HG02642 (cell line): ENCODE results near the gene ATG5.
"Not testable (repeated sequence)": the region's sequence is repeated elsewhere in the genome, so short reads cannot be mapped to it uniquely, and the experiment has no call there.

Experiments
- ATAC-seq: cut with Tn5 transposase; IDR thresholded peaks from one replicate; pipeline ENCODE4 v1.9.1; 2021; ENCODE audit warnings: mild to moderate bottlenecking; ENCODE audit not compliant: unreplicated experiment, poor library complexity

Gene ATG5

GRCh38 chr6:106315765-106316374 is 9.7 kb downstream of the ATG5 start:
- ATAC-seq = no peak

DNA sequence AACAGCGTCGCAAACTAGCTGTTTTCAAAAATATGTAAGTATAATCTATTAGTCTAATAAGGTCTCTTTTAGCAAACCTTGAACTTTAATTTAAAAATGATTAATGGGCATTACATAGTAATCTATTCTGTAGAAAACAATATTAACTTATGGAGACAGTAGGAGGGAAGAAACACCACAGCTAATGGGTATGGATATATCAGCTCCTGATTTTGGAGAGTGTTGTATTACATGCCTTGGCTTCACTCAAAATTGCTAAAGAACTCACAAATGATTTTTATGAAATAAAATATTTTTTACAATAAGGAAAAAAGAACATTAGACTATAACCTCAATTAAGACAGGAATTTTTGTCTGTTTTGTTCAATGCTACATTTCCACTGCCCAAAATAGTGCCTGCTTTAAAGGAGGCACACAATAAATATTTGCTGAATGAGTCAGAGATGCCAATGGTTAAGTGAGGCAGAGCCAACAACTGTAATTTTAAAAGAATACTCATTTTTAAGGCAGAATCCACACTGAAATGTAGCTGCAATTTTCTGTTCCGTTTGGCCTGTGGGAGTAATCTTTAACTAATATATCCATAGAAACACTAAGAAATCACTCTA is 15.7 kb downstream of the ATG5 start:
- ATAC-seq = no peak

DNA sequence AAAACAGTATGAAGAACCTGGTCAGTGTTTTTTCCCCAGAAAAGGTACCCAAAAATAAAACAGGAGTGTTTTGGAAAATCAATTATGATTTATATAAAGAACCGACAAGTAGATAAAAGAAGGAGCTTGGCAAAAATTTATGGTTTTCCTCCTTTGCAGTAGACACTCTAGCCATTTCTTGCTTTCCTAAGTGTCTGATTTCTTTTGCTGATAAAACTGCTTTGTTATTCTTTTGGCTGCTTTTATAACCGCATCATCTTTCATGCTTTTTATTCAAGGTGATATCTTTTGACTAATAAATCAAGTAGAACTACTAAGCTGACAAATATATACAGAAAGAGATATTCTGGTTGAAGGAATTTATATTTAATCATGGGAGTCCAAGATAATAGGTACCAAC is 16.6 kb downstream of the ATG5 start:
- no peak for ATAC-seq

GRCh38 chr6:106305740-106306139 is 19.8 kb downstream of the ATG5 start:
- ATAC-seq = no peak

DNA sequence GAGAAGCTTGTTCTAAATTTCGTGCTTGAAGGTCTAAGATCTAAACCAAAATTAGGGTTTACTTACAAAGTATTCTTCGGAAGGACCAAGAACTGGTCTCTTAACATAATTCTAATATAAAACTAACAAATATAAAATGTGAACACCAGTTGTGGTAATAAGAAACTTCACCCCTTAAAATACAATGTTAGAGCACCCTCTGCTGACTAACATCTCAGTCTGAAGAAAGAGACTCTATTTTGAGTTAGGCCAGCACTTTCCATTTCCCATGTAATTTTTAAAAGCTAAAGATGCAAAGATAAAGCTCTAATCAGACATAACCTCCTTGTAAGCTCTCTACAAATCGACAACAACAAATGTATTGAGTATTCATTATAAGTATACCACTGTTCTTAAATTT is 24.6 kb downstream of the ATG5 start:
- ATAC-seq = no peak

GRCh38 chr6:106300020-106300780 is 25.4 kb downstream of the ATG5 start:
- ATAC-seq = no peak

DNA sequence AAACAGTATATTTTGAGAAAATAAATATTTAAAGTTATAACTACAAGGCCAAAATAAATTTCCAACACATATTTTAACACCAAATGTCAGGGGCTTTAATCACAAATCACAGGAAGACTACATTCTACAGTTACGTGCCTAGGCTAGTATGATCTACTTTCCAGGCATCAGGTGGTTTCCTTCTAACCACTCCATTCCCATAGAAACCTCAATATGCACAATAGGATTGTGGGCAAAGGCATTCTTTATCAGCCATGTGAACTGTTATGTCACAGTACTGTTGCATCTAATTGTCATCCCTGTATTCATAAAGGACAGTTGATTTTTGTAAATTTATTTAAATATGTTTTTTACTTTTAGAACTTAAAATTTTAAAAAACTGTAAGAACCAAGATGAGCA is 32.4 kb downstream of the ATG5 start:
- no peak for ATAC-seq

DNA sequence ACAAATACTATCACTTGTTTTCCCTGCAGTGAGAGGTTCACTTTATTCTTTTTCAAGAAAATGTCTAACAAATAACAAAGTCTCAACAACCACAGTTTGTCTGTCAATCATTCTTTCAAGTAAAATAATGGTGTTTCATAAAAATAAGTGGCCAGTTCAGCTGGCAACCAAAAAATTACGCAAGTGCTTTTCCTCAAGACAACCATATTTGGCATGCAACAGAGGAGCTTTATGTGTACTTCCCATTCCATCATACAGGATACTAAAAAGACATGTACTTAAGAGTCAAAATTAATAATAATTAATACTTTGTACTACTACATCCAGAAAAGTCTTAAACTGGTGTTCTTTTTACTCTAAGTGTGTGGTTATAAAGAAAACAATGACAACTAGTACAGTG is 34.6 kb downstream of the ATG5 start:
- no peak for ATAC-seq

- ATAC-seq = no peak
Measured at GRCh38 chr6:106290032-106290431, 35.5 kb downstream of the ATG5 start.

- no peak for ATAC-seq
Measured at GRCh38 chr6:106287215-106287614, 38.3 kb downstream of the ATG5 start.

DNA sequence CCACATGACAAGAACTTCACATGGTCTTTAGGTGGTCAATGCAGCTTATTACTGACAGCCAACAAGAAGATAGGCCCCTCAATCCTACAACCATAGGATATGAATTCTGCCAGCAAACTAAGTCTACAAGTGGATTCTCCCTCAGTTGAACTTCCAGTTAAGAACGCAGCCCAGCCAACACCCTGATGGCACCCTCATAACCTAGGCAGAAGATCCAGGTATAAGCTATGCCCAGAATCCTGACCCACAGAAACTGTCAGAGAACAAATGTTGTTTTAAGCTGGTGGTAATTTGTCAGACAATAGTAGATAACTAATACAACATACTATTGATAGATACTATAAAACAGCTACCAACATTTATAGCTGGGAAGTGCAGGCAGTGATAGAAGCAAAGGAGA is 38.8 kb downstream of the ATG5 start:
- ATAC-seq = no peak

- no peak for ATAC-seq
Measured at GRCh38 chr6:106283481-106283880, 42.1 kb downstream of the ATG5 start.

- no peak for ATAC-seq
Measured at GRCh38 chr6:106281661-106282060, 43.9 kb downstream of the ATG5 start.

DNA sequence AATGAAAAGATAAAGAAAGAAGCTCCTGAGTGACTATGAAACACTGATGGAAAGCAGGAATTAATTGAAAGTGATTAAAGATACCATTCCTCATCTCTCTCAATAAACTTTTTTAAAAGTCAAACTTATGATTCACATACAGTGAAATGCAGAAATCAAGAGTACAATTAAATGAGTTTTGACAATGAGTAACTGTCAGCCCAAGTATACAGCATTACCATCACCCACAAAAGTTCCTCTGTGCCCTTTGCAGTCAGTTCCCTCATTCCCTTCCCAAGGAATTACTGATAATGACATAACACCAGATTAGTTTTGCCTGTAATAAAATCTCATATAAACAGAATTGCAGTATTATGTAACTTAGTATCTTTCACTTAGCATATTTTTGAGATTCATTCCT is 44.5 kb downstream of the ATG5 start:
- ATAC-seq = no peak

DNA sequence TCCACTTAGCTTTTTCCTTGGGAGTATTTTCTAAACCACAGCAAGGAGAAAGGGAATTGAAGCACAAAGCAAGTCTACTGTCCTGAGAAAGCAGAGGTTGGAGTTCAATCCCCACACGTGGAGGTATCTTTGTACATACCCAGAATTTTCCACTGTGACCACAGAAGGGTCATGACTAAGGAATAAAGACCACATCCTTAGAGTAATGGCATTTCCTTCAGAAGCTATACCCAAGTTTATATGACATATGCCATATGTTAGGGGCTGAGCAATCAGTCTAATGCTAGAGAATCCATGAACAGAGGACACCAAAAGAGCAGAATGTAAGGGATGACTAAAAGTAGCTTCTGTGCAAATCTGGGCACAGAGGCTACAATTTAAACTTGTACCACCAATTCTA is 46.4 kb downstream of the ATG5 start:
- ATAC-seq = no peak

GRCh38 chr6:106275692-106276091 is 49.9 kb downstream of the ATG5 start:
- no peak for ATAC-seq

DNA sequence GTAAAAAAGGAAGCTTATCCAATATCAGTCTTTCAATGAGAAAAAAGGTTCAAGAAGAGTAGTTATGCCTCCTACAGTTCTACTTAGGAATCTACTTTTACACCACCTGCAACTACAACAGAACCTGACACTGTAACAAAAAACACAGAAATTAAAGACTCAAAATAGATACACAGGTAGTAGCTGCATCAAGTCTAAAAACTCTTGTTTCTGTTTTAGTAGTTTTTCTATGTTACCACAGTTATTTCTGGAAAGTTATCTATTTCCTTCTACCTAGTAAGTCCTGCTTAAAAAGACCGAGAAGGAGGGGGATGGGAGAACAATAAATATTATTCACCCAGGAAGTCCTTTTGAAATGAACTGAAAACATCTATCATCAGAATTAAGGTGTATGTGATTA is 52.5 kb downstream of the ATG5 start:
- ATAC-seq = peak; percentile 64

DNA sequence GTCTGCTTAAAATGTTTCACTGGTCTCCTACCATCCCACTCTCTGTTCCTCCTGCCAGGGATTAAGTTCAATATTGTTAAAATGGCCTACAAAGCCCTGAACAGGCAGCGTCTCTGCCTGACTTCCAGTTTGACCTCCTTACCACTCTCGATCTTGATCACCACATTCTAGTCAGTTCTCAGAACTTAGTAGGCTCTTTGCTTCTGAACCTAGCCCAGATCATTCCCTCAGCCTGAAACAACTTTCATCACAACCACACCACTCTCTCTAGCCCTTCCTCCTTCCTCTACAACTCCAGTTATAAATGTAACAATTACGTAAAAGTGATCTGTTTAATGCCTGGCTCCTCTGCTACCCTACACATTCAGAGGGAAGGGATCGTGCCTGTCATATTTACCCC is 53.3 kb downstream of the ATG5 start:
- no peak for ATAC-seq

DNA sequence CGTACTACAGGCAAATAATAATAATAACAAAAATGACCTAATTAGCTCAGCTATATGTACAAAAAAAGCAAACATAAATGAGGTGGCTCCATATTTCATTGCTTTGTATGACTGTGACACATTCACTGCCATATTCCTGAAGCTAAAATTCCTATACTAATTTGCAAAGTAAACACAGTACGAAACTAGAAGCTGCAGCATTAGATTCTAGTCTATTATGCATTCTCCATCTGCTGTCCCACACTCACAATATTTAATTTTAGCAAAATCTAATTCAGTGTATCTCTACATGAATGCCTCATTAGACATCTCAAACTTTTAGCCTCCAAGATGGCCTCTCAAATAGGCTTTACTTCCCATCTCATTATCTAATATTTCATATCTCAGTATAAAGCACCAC is 55.1 kb downstream of the ATG5 start:
- no peak for ATAC-seq

DNA sequence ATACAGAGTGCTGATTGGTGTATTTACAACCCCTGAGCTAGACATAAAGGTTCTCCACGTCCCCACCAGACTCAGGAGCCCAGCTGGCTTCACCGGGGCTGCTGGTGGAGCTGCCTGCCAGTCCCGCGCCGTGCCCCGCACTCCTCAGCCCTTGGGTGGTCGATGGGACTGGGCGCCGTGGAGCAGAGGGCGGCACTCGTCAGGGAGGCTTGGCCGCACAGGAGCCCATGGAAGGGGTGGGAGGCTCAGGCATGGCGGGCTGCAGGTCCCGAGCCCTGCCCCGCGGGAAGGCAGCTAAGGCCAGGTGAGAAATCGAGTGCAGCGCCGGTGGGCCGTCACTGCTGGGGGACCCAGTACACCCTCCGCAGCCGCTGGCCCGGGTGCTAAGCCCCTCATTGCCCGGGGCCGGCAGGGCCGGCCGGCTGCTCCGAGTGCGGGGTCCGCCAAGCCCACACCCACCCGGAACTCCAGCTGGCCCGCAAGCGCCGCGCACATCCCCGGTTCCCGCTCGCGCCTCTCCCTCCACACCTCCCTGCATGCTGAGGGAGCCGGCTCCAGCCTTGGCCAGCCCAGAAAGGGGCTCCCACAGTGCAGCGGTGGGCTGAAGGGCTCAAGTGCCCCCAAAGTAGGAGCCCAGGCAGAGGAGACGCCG is 56.2 kb downstream of the ATG5 start:
- not testable (repeated sequence) for ATAC-seq

GRCh38 chr6:106268500-106268899 is 57.1 kb downstream of the ATG5 start:
- ATAC-seq = not testable (repeated sequence)
